Neural cell (in vitro differentiated cells): Measurements from ENCODE around the gene CADM1.

Experiments used
- EP300 ChIP-seq: fragments of 450-650 bp; conservative IDR thresholded peaks from 2 replicates; pipeline ENCODE4 v1.6.1; 2014; ENCODE audit warnings: antibody characterized with exemption, mild to moderate bottlenecking, moderate library complexity; ENCODE audit not compliant: poor library complexity, severe bottlenecking
- EZH2 ChIP-seq: fragments of 200-600, 300-800 bp; shearing (Covaris generic), sonication (generic); IDR thresholded peaks from 2 replicates; pipeline ENCODE4 v1.6.1; 2014; ENCODE audit warnings: antibody characterized with exemption, low read length, borderline replicate concordance, mild to moderate bottlenecking; ENCODE audit not compliant: insufficient read depth, poor library complexity, severe bottlenecking
- POLR2AphosphoS5 ChIP-seq: IDR thresholded peaks from 2 replicates; pipeline ENCODE4 v1.6.1; 2012
- RAD21 ChIP-seq: fragments of 450-650 bp; conservative IDR thresholded peaks from 2 replicates; pipeline ENCODE4 v1.6.1; 2014; ENCODE audit warnings: antibody characterized with exemption, mild to moderate bottlenecking, moderate library complexity
- SMC3 ChIP-seq: fragments of 450-650 bp; conservative IDR thresholded peaks from 2 replicates; pipeline ENCODE4 v1.6.1; 2014; ENCODE audit warnings: antibody characterized with exemption, mild to moderate bottlenecking, moderate library complexity; ENCODE audit not compliant: poor library complexity
- TAF1 ChIP-seq: IDR thresholded peaks from 2 replicates; pipeline ENCODE4 v1.6.1; 2012; ENCODE audit warnings: low read depth
- TF ChIP-seq, protein P1 (sequence below): fragments of 450-650 bp; IDR thresholded peaks from 2 replicates; pipeline ENCODE4 v1.5.1; 2014; ENCODE audit warnings: antibody characterized with exemption, mild to moderate bottlenecking, moderate library complexity; ENCODE audit not compliant: poor library complexity, severe bottlenecking

DNA sequence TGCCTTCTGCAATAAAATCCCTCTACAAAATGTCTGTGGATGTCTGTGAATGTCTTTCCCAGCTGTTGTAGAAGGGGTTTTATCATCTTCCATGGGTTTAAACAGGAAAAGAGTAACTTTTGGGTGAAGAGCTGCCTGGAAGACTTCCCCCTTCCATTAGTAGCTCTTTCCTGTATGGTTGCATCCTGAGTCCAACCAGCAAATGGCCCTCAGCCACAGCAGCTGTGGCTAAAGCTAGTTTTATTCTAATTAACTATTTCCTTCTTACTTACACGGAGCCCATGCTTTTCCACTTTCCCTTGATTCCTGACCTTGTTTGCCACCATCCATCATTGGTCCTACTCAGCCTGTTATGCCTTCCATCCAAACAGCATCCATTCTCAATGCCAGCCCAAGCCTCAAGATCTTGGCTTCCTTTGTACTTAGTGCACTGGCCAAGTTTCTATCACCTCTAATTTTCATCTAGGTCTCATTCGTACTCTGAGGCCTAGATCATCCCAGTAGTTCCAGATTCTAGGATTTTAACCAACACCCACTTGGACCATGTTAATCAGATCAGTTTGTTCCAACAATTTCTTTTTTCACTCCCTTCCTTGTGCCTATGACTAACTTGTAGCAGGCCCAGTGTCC is 41.5 kb upstream of the CADM1 start:
- no peak for TF ChIP-seq POLR2AphosphoS5
- TF ChIP-seq, protein P1, sequence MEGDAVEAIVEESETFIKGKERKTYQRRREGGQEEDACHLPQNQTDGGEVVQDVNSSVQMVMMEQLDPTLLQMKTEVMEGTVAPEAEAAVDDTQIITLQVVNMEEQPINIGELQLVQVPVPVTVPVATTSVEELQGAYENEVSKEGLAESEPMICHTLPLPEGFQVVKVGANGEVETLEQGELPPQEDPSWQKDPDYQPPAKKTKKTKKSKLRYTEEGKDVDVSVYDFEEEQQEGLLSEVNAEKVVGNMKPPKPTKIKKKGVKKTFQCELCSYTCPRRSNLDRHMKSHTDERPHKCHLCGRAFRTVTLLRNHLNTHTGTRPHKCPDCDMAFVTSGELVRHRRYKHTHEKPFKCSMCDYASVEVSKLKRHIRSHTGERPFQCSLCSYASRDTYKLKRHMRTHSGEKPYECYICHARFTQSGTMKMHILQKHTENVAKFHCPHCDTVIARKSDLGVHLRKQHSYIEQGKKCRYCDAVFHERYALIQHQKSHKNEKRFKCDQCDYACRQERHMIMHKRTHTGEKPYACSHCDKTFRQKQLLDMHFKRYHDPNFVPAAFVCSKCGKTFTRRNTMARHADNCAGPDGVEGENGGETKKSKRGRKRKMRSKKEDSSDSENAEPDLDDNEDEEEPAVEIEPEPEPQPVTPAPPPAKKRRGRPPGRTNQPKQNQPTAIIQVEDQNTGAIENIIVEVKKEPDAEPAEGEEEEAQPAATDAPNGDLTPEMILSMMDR = no peak
- TF ChIP-seq EP300 = no peak
- no peak for TF ChIP-seq SMC3
- no peak for TF ChIP-seq RAD21
- no peak for TF ChIP-seq EZH2
- TF ChIP-seq TAF1 = no peak
